CD4-positive, alpha-beta T cell treated with Interleukin-2 at 100 ng/mL for 4 hours (primary cell): ENCODE measurements around the gene RARS1.

Experiments used
- DNase-seq: peaks from one replicate; pipeline ENCODE4 v3.0.0-alpha.2; 2020; ENCODE audit warnings: low spot score

The RARS1 gene

GRCh38 chr5:168562279-168562678 lies 76.0 kb downstream of the RARS1 start:
- DNase-seq: no peak

- no peak for DNase-seq
These were observed 77.7 kb downstream of the RARS1 start for GRCh38 chr5:168563959-168564358.

GRCh38 chr5:168568738-168569137 lies 82.5 kb downstream of the RARS1 start:
- no peak for DNase-seq
